ENCODE data around the gene APPL1.

- TF ChIP-seq EZH2 (IDR thresholded peaks at IDR 0.05): no peak
- TF ChIP-seq CTCF (IDR thresholded peaks at IDR 0.05): no peak
- no peak for TF ChIP-seq EZH2phosphoT487 (IDR thresholded peaks at IDR 0.05)
Measured at GRCh38 chr3:57292159-57292896, 64.8 kb downstream of the APPL1 start, which contains the start of gene ASB14.
